Astrocyte of the spinal cord (primary cell): ENCODE data around the gene SYT7.

Source experiments
- DNase-seq: peaks from one replicate; pipeline ENCODE4 v3.0.0; 2011; ENCODE audit warnings: low read depth, low spot score
- H3K4me3 ChIP-seq: 2 replicates; pipeline ENCODE4 v1.5.1; 2011; ENCODE audit warnings: low read depth, mild to moderate bottlenecking, low read length, moderate library complexity
- CTCF ChIP-seq: IDR thresholded peaks from 2 replicates; pipeline ENCODE4 v1.5.1; 2012; ENCODE audit warnings: low read depth, mild to moderate bottlenecking, low read length, inconsistent platforms
- in situ Hi-C: cut with HindIII; loops from 2 replicates; pipeline ENCODE4 v1.10.0; 2017; ENCODE audit warnings: low sequenced_read_pairs

Gene SYT7

DNA sequence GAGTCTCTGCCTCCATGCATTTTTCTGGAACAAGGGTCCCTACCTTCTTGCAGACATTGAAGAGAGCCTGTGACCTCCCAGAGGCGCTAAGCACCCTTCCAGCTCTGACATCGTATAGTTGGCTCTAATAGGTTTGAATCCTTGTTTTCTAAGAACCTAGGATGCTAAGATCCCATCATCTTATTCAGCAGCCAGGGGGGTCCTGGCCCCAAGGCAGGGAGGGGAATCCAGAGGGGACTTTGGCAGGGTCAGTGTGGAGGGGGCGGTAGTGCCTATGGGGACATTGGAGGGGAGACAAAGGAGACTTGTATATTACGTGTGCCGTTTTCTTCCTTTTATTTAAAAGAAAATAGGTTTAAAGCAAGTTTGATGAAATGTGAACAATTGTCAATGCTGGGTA is 75.8 kb downstream of the SYT7 start:
- in situ Hi-C loops = no loop called here
- TF ChIP-seq CTCF = no peak
- no peak for DNase-seq
- no peak overlapping the region for H3K4me3 ChIP-seq

DNA sequence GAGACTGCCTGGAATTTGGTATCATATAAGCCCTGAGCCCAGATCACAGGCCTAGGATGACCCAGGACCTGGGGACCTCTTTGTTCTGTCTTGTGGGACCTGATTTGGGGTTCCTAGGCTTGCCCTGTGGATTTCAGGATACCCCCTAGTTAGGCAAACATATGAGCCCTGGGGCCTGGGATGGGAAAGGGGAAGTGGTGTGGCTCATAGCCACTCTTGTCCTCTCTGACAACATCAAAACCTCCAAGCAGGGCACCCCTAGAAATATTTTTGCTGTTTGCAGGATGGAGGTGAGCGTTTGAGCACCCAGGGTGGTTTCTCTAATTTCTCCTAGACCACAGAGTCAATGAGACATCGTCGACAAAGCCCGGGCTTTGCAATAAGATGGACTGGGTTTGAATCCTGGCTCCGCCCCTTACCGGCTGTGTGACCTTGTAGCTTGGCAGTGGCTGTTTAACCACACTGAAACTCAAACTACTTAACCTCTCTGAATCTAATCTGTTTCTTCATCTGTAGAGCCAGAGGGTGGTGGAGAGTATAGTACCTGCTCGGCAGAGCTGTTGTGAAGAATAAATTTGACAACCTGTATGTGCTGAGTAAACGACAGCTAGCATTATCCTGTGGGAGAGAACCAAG is 77.6 kb downstream of the SYT7 start:
- no peak for TF ChIP-seq CTCF
- no peak overlapping the region for H3K4me3 ChIP-seq
- no peak for DNase-seq
- in situ Hi-C loops = no loop called here

DNA sequence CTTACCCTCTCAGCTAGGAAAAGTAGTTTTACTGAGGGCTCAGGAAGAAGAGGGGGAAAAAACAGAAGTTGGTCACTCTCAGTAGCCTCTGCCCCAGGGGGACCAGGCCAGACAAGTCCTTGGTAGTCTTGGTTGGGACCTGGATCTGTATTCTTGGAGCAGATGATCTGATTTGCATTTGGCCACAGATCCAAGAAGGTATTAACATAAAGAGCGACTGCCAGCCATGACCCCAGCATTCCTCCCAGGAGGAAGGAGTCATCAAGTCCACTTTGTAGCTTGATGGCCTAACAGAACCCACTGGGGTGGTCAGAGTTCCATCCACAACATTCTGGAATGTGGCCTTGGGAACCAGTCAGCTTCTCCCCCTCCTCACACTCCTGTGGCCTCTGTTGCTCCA is 78.4 kb downstream of the SYT7 start:
- H3K4me3 ChIP-seq = no peak overlapping the region
- in situ Hi-C loops = no loop called here
- no peak for DNase-seq
- TF ChIP-seq CTCF = no peak

- DNase-seq = no peak
- in situ Hi-C loops = no loop called here
- TF ChIP-seq CTCF = no peak
Measured at GRCh38 chr11:61499816-61500491, 80.9 kb downstream of the SYT7 start.

DNA sequence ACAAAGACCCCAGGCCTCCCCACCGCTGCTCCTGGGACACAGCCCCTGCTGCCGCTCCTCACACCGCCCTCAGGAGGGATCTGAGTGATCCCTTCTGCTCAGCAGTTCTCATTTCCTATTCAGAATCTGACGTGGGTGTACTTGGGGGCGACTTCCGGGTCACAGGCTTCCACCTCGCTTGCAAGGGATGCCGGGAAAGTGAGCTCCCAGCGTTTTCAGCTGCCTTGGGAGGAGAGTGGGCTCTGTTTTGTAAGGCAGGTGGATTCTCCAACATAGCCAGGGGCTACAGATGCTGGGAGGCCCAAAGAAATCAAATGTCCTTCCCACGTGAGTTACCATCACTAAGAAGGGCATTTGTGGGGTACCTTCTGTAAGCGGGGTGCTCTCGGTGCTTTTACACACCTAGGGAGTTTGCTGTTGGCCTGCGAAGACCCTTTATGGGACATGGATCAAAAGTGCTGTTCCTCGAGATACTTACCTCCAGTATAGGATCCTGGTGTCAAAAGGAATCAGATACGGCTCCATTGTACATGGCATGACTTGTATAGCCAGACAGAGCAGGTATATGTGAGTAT is 82.0 kb downstream of the SYT7 start:
- no peak for DNase-seq
- in situ Hi-C loops = no loop called here

More at GRCh38 chr11:61499816-61500491, 80.9 kb downstream of the SYT7 start:
- no peak overlapping the region for H3K4me3 ChIP-seq

GRCh38 chr11:61497876-61498275 is 83.0 kb downstream of the SYT7 start:
- H3K4me3 ChIP-seq = no peak overlapping the region
- DNase-seq = no peak
- in situ Hi-C loops = no loop called here
- no peak for TF ChIP-seq CTCF

More for the DNA sequence above, 82.0 kb downstream of the SYT7 start:
- no peak overlapping the region for H3K4me3 ChIP-seq
- TF ChIP-seq CTCF = no peak
